ENCODE data around the gene BNIPL. TPM values are rescaled to one million over a fixed set of nuclear protein-coding genes. Genes with fewer than 3 reads are reported as not detected.
A peak's percentile ranks its signal among the peaks of the same experiment; 100 is the strongest.

The BNIPL gene
- total RNA-seq, 2 experiments from 2014 or later, result 1.1 to 1.3 TPM

DNA sequence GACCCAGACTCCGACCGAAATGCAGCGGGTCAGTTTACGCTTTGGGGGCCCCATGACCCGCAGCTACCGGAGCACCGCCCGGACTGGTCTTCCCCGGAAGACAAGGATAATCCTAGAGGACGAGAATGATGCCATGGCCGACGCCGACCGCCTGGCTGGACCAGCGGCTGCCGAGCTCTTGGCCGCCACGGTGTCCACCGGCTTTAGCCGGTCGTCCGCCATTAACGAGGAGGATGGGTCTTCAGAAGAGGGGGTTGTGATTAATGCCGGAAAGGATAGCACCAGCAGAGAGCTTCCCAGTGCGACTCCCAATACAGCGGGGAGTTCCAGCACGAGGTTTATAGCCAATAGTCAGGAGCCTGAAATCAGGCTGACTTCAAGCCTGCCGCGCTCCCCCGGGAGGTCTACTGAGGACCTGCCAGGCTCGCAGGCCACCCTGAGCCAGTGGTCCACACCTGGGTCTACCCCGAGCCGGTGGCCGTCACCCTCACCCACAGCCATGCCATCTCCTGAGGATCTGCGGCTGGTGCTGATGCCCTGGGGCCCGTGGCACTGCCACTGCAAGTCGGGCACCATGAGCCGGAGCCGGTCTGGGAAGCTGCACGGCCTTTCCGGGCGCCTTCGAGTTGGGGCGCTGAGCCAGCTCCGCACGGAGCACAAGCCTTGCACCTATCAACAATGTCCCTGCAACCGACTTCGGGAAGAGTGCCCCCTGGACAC lies 11.7 kb downstream of the BNIPL start:
- Mint-ChIP-seq H3K27me3 (ENCODE audit: low read depth) (no peaks in the 10 kb centered on the region), H3K36me3 (ENCODE audit: low read depth) (peaks cover 7% of the 10 kb centered on the region), H3K27ac (peak overlapping the region; percentile 78), H3K4me3 (peak overlapping the region; percentile 87), H3K9me3 (no peaks in the 10 kb centered on the region), H3K4me1 (ENCODE audit: low read depth) (peaks cover 38% of the 10 kb centered on the region)
- CTCF ChIA-PET, result interaction anchor here (0.5 to 3.7 kb wide), 11 partner anchors 9 to 189 kb away, joined by 3 to 24 read pairs (median 4); partner anchors contain the start of genes CDC42SE1, MINDY1, MLLT11 and TNFAIP8L2
- intact Hi-C loops (cut with micrococcal nuclease), result loop anchor here (2.0 kb wide), 1 partner anchor 39 kb away; the partner anchor contains the start of gene PRUNE1
- DNase-seq, result peak; percentile 66

DNA sequence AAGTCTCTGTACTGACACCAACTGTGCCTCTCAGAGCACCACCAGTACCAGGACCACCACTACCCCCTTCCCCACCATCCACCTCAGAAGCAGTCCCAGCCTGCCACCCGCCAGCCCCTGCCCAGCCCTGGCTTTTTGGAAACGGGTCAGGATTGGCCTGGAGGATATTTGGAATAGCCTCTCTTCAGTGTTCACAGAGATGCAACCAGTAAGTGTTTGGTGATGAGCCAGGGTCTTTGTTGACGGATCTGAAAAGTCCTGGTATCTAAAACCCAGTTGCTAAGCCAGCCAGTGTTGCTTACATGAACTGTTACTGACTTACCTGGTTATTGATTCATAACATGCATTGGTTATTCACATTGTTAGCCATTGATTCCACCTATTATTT lies 12.3 kb downstream of the BNIPL start:
- Mint-ChIP-seq H3K4me3 (peak overlapping the region; percentile 87), H3K27me3 (ENCODE audit: low read depth) (no peaks in the 10 kb centered on the region), H3K27ac (peak overlapping the region; percentile 36), H3K36me3 (ENCODE audit: low read depth) (peaks cover 11% of the 10 kb centered on the region), H3K4me1 (ENCODE audit: low read depth) (peaks cover 35% of the 10 kb centered on the region), H3K9me3 (no peaks in the 10 kb centered on the region)
- CTCF ChIA-PET, result interaction anchor here (0.6 to 3.7 kb wide), 9 partner anchors 9 to 420 kb away, joined by 3 to 24 read pairs (median 4); partner anchors contain the start of genes MINDY1 and TNFAIP8L2
- no peak for DNase-seq
- intact Hi-C loops (cut with micrococcal nuclease), result loop anchor here (2.0 kb wide), 1 partner anchor 40 kb away; the partner anchor contains the start of gene PRUNE1

DNA sequence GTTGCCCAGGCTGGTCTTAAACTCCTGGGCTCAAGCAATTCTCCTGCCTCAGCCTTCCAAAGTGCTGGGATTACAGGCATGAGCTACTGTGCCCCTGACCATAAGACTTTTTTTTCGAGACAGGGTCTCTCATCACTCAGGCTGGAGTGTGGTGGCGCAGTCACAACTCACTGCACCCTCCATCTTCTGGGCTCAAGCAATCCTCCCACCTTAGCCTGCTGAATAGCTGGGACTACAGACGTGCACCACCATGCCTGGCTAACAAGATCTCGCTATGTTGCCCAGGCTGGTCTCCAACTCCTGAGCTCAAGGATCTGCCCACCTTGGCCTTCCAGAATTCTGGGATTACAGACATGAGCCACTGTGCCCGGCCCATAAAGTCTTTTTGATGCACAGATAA lies 13.1 kb downstream of the BNIPL start:
- H3K36me3 Mint-ChIP-seq (ENCODE audit: low read depth), result peaks cover 16% of the 10 kb centered on the region
- no peak overlapping the region for H3K27ac Mint-ChIP-seq
- peaks cover 37% of the 10 kb centered on the region for H3K4me1 Mint-ChIP-seq (ENCODE audit: low read depth)
- DNase-seq, result no peak
- H3K9me3 Mint-ChIP-seq, result no peaks in the 10 kb centered on the region
- CTCF ChIA-PET, result interaction anchor here (0.7 to 3.7 kb wide), 5 partner anchors 8 to 420 kb away, joined by 3 to 14 read pairs (median 4); partner anchors contain the start of gene MLLT11
- no peaks in the 10 kb centered on the region for H3K27me3 Mint-ChIP-seq (ENCODE audit: low read depth)
- H3K4me3 Mint-ChIP-seq, result no peak overlapping the region
- intact Hi-C loops (cut with micrococcal nuclease), result loop anchor here (2.0 kb wide), 1 partner anchor 41 kb away; the partner anchor contains the start of gene PRUNE1

DNA sequence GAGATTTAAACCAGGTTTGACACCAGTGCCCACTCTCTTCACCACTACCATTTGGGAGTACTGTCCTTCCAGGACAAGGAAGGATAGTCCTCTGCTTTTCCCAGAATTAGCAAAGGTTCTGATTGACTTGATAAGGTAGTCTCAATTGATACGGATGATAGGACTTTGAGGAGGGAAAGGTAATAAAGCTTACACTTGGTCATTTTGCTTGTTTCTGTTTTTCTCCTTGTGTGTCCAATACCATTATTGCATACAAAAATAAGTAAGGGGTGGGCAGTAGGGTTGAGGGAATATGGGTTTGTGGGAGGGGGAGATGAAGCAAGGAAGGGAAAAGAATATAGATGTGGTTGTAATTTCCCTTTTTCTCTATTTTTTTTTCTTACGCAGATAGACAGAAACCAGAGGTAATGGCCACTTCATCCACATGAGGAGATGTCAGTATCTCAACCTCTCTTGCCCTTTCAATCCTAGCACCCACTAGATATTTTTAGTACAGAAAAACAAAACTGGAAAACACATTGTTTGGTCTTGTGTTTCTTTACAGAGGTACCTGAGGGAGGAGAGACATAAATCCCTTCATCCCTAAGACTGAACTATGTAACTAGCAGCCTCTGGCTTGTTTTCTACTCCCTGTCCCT lies 13.8 kb downstream of the BNIPL start:
- H3K4me3 Mint-ChIP-seq, result no peak overlapping the region
- H3K9me3 Mint-ChIP-seq, result no peaks in the 10 kb centered on the region
- CTCF ChIA-PET, result interaction anchor here (0.9 to 1.6 kb wide), 3 partner anchors 10 to 26 kb away, joined by 3 to 5 read pairs (median 3); partner anchors contain the start of gene MLLT11
- no peak for DNase-seq
- H3K27ac Mint-ChIP-seq, result no peak overlapping the region
- intact Hi-C loops (cut with micrococcal nuclease), result no loop called here
- H3K4me1 Mint-ChIP-seq (ENCODE audit: low read depth), result peaks cover 44% of the 10 kb centered on the region
- H3K36me3 Mint-ChIP-seq (ENCODE audit: low read depth), result peaks cover 22% of the 10 kb centered on the region
- H3K27me3 Mint-ChIP-seq (ENCODE audit: low read depth), result no peaks in the 10 kb centered on the region

DNA sequence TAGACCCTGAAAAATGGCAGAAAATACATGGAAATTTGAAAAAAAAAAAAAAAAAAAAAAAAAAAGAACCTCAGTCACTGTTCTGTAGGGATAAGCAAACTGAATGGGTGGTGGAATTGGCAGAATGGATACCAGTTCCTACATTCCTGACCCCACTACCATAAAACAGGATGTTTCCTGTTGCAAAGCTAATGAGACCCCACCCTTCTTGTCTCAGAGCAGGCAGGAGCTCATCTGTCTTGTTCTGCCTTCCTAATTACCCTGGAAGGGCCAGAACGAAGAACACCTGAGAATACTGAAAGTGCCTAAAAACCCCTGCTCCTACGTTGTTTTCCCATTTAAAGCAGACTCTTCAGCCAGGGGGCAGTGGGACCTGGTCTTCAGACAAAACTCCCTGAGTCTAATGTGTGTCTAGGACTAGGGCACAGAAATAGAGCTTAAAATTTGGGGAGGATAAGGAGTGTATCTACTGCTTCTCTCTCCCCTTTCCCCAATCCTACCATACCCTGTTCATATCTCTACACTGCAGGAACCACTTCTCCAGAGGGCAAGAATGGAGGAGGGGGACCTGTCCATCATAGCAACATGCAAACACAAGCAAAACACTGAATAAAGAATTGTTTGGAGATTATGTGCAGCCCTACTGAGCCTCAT lies 15.1 kb downstream of the BNIPL start:
- peak overlapping the region; percentile 2 for H3K27ac Mint-ChIP-seq
- intact Hi-C loops (cut with micrococcal nuclease), result no loop called here
- no peaks in the 10 kb centered on the region for H3K27me3 Mint-ChIP-seq (ENCODE audit: low read depth)
- DNase-seq, result no peak
- CTCF ChIA-PET, result interaction anchor here (0.6 to 1.9 kb wide), 3 partner anchors 27 to 663 kb away, joined by 3 to 8 read pairs (median 5); no protein-coding TSS in a partner anchor
- no peak overlapping the region for H3K4me3 Mint-ChIP-seq
- no peaks in the 10 kb centered on the region for H3K9me3 Mint-ChIP-seq
- H3K4me1 Mint-ChIP-seq (ENCODE audit: low read depth), result peaks cover 56% of the 10 kb centered on the region
- H3K36me3 Mint-ChIP-seq (ENCODE audit: low read depth), result peaks cover 33% of the 10 kb centered on the region

DNA sequence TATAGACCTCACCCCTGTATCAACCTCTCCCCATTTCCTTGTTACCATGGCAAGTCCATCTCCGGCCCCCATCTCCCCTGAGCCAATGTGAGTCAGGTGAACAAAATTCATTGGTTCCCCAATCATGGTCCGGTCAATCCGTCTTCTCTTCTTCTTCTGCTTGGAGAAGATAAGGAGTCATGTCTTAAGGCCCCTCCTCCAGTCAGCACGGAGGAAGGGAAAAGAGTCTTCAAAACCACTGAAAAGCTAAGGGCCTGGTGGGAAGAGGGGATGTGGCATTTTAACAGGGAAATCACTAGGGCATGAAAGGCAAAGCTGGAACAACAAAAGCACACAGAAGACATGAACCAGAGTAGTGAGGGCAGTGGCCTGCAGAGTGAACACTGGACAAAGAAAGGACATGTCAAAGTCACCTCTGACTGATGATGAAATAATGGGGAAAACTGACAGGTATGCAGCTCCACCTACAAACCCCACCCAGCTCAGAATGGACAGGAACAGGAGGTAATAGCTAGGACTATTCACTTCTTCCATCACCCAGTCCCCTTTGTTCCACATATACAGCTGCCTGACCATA lies 18.7 kb downstream of the BNIPL start:
- Mint-ChIP-seq H3K4me1 (ENCODE audit: low read depth) (peaks cover 44% of the 10 kb centered on the region), H3K36me3 (ENCODE audit: low read depth) (peaks cover 60% of the 10 kb centered on the region), H3K4me3 (peak overlapping the region; percentile 86), H3K27me3 (ENCODE audit: low read depth) (no peaks in the 10 kb centered on the region), H3K27ac (peak overlapping the region; percentile 98), H3K9me3 (no peaks in the 10 kb centered on the region)
- intact Hi-C loops (cut with micrococcal nuclease), result loop anchor here (5.0 kb wide), 4 partner anchors 128 to 688 kb away; partner anchors contain the start of genes ARNT and SETDB1
- DNase-seq, result no peak
- CTCF ChIA-PET, result interaction anchor here (0.5 to 1.3 kb wide), 6 partner anchors 8 to 494 kb away, joined by 3 to 5 read pairs (median 4); no protein-coding TSS in a partner anchor

DNA sequence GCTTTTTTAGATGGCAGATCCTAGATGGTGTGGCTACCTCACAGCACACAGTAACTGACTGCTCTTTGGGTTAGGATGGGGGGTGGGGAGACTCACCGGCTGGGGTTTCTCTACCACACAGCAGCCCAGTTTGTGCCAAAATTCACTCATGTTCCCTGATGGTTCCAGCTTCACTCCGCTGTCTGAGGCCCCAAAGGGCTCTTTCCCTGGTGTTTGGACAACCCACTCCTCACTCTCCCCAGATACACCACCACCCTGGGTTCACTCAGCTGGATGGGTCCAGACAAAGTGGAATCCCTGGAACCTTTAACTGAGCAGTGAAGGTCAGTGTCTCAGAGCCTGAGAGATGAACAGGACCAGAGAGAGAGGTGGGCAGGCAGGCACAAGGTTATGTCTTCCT lies 19.2 kb downstream of the BNIPL start:
- H3K9me3 Mint-ChIP-seq, result no peaks in the 10 kb centered on the region
- CTCF ChIA-PET, result interaction anchor here (1.2 to 1.3 kb wide), 4 partner anchors 9 to 494 kb away, joined by 3 to 4 read pairs (median 4); no protein-coding TSS in a partner anchor
- H3K4me1 Mint-ChIP-seq (ENCODE audit: low read depth), result peaks cover 45% of the 10 kb centered on the region
- peaks cover 60% of the 10 kb centered on the region for H3K36me3 Mint-ChIP-seq (ENCODE audit: low read depth)
- intact Hi-C loops (cut with micrococcal nuclease), result loop anchor here (5.0 kb wide), 4 partner anchors 128 to 688 kb away; partner anchors contain the start of genes ARNT and SETDB1
- H3K27ac Mint-ChIP-seq, result peak overlapping the region; percentile 98
- DNase-seq, result no peak
- H3K27me3 Mint-ChIP-seq (ENCODE audit: low read depth), result no peaks in the 10 kb centered on the region
- H3K4me3 Mint-ChIP-seq, result peak overlapping the region; percentile 86

DNA sequence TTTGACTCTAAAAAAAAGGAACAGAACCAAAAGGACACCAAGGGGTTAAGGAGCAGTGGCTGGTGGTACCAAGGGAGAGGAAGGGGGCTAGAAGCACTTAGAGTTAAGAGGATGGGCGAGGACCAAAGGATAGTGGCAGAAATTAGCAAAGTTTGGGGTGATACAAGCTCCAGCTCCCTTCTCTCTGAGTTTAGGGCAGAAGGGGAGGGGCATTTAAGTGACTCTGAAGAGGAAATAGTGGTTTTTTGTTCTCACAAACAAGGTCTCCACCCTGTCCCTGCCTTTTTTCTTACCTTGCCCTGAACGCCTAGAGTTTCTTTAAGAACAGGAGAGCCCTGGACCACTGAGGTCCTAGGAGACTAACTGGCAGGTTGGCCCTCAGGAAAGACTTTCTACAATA lies 19.8 kb downstream of the BNIPL start:
- Mint-ChIP-seq H3K4me3 (peak overlapping the region; percentile 86), H3K27ac (peak overlapping the region; percentile 98), H3K27me3 (ENCODE audit: low read depth) (no peaks in the 10 kb centered on the region), H3K36me3 (ENCODE audit: low read depth) (peaks cover 60% of the 10 kb centered on the region), H3K9me3 (no peaks in the 10 kb centered on the region), H3K4me1 (ENCODE audit: low read depth) (peaks cover 49% of the 10 kb centered on the region)
- DNase-seq, result no peak
- intact Hi-C loops (cut with micrococcal nuclease), result loop anchor here (5.0 kb wide), 4 partner anchors 129 to 689 kb away; partner anchors contain the start of genes ARNT and SETDB1
- CTCF ChIA-PET, result interaction anchor here (0.6 to 2.6 kb wide), 5 partner anchors 9 to 495 kb away, joined by 3 to 14 read pairs (median 3); partner anchors contain the start of gene C1orf56

DNA sequence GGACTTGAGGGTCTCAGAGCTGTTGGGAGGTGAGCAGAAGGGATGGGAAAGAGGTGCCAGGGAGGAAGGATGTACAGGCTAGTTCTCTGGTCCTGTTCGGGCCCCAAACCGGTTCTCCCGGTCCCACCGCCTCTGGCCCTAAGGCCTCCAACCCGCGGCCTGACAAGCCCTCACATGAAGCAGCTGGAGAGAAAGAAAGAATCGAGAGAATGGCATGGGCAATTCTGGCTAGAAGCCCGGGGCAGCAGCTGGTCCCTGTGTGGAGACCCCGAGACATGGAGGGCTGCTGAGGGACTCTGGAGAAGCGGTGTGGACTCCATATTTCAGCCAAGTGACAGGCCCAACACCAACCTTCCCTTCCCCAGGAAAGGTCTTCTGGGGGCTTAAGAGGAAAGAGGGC lies 22.3 kb downstream of the BNIPL start:
- H3K4me1 Mint-ChIP-seq (ENCODE audit: low read depth), result peaks cover 55% of the 10 kb centered on the region
- peak overlapping the region; percentile 86 for H3K4me3 Mint-ChIP-seq
- no peak for DNase-seq

DNA sequence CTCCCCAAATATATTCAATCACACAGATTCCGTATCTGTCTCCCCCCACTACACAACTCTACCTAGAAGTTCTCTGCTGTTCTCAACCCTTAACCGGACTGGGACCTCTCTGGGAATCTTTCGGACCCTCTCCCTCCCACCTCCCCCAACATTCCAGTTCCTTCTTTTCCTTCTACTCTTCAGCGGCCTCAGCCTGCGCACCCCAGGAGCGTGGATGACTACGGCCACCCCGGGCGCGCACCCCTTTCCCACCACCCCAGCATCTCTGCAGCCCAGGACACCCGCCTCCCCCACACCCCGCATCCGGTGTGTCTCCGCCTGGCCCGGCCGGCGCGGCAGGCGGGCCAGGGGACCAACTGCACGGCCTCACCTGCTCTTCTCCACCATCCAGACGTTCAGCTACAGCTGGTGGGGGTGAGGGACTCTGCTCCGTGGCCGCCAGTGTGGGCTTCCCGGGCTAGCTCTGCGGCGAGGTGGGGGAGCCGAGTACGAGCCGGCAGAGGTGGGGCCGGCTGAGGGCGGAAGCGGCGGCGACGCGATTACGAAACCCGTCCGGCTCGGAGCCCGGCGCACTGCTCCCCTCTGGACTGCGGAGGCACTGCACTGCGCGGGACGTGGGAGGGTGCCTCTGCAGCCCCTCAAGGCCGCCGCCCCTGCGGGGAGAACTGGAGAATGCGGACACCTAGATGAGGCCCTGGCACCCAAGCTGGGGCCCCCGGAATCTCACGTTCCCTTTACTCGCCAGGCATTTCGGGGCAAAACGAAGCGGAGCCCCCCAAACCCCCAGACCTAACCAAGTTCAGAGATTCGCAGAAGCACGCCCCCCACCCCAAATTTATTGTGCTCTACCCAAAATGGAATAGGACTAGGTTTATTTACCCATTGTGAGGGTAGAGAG lies 23.0 kb downstream of the BNIPL start, which contains the start of gene CDC42SE1:
Gene CDC42SE1 (minus strand): TSS at position 514 of the 898 bp plus-strand sequence. CDS start 3,892 bp downstream, outside the sequence.
- CTCF ChIA-PET, result interaction anchor here (0.9 to 1.6 kb wide), 8 partner anchors 10 to 96 kb away, joined by 3 to 9 read pairs (median 3); partner anchors contain the start of gene C1orf56
- H3K27me3 Mint-ChIP-seq (ENCODE audit: low read depth), result no peaks in the 10 kb centered on the region
- peak; percentile 86 for DNase-seq
- no peaks in the 10 kb centered on the region for H3K9me3 Mint-ChIP-seq
- H3K36me3 Mint-ChIP-seq (ENCODE audit: low read depth), result peaks cover 45% of the 10 kb centered on the region
- H3K4me1 Mint-ChIP-seq (ENCODE audit: low read depth), result peaks cover 53% of the 10 kb centered on the region
- peak within 1 kb of the TSS; percentile 98 for H3K27ac Mint-ChIP-seq
- H3K4me3 Mint-ChIP-seq, result peak within 1 kb of the TSS; percentile 86
- intact Hi-C loops (cut with micrococcal nuclease), result loop anchor here (1.0 to 5.0 kb wide), 6 partner anchors 11 to 692 kb away; partner anchors contain the start of genes ARNT, GABPB2 and SETDB1

More for the DNA sequence above, 22.3 kb downstream of the BNIPL start:
- intact Hi-C loops (cut with micrococcal nuclease), result loop anchor here (1.0 to 5.0 kb wide), 7 partner anchors 12 to 691 kb away; partner anchors contain the start of genes ARNT, GABPB2 and SETDB1
- Mint-ChIP-seq H3K27ac (peak overlapping the region; percentile 98), H3K9me3 (no peaks in the 10 kb centered on the region), H3K36me3 (ENCODE audit: low read depth) (peaks cover 49% of the 10 kb centered on the region), H3K27me3 (ENCODE audit: low read depth) (no peaks in the 10 kb centered on the region)
- CTCF ChIA-PET, result interaction anchor here (0.5 to 2.6 kb wide), 10 partner anchors 11 to 54 kb away, joined by 3 to 14 read pairs (median 3); partner anchors contain the start of genes C1orf56 and MINDY1
